Endothelial cell of umbilical vein (primary cell): ENCODE measurements around the gene YTHDC1. TPM values are rescaled to one million over a fixed set of nuclear protein-coding genes. Genes with fewer than 3 reads are reported as not detected.

Source experiments
- BruUV-seq: library from RNA; stranded (reverse); fragments of 400-500 nt; replicated peaks from 2 replicates; lab custom pipeline; 2021; lab: Mats Ljungman, UMichigan
- CTCF ChIA-PET: fragments of 300-600, 350-600 bp; sonication (Branson Sonifier 250); formaldehyde crosslinking; loops from one replicate; lab custom pipeline; 2021; ENCODE audit warnings: antibody characterized with exemption, inconsistent platforms; lab: Charles Lee
- POLR2A ChIA-PET: fragments of 300-600, 350-600 bp; sonication (Branson Sonifier 250); formaldehyde crosslinking; loops from one replicate; lab custom pipeline; 2021; ENCODE audit warnings: antibody characterized with exemption, inconsistent platforms; lab: Charles Lee
- DNase-seq: peaks from one replicate; pipeline ENCODE4 v3.0.0-alpha.2; 2011; ENCODE audit warnings: low read depth, low spot score
- FAIRE-seq: peaks from 2 replicates; lab custom pipeline; 2011; peaks lifted over from hg19 to GRCh38; lab: Jason Lieb, UNC
- H2AFZ ChIP-seq: 2 replicates; pipeline ENCODE4 v1.6.0; 2012; ENCODE audit warnings: low read depth, low read length, control low read depth, inconsistent platforms
- H3K27ac ChIP-seq: 2 replicates; pipeline ENCODE4 v1.5.1; 2011; ENCODE audit warnings: low read depth, mild to moderate bottlenecking, control low read depth, low read length, moderate library complexity; ENCODE audit not compliant: insufficient read depth
- H3K27me3 ChIP-seq, 2 experiments: 2 replicates each; pipeline versions ENCODE4 v1.6.0 to v1.6.1; 2011; ENCODE audit warnings: low read length in 2 of 2, mixed read lengths in 1 of 2; ENCODE audit not compliant: control insufficient read depth in 2 of 2, insufficient read depth in 2 of 2
- H3K36me3 ChIP-seq, 2 experiments: 2 replicates in 1 of 2; 3 replicates in 1 of 2; pipeline ENCODE4 v1.5.1; 2011; ENCODE audit warnings: low read length in 2 of 2, mild to moderate bottlenecking in 1 of 2, moderate library complexity in 1 of 2; ENCODE audit not compliant: control insufficient read depth in 2 of 2, insufficient read depth in 2 of 2; ENCODE audit errors: extremely low read depth in 1 of 2
- H3K4me1 ChIP-seq: 3 replicates; pipeline ENCODE4 v1.5.1; 2011; ENCODE audit warnings: mild to moderate bottlenecking, low read length; ENCODE audit not compliant: control insufficient read depth, insufficient read depth; ENCODE audit errors: extremely low read depth
- H3K4me2 ChIP-seq: 2 replicates; pipeline ENCODE4 v1.6.1; 2011; ENCODE audit warnings: low read length, control low read depth, mixed read lengths; ENCODE audit not compliant: insufficient read depth
- H3K4me3 ChIP-seq, 3 experiments: fragments of 200-600 bp in 1 of 3; sonication (generic), shearing (Covaris generic) in 1 of 3; replicated peaks in 1 of 3; 2 replicates each; pipeline ENCODE4 v1.5.1; 2011 to 2016; ENCODE audit warnings: control low read depth in 3 of 3, low read length in 3 of 3, mild to moderate bottlenecking in 2 of 3, inconsistent platforms in 1 of 3, low read depth in 1 of 3, moderate library complexity in 1 of 3; ENCODE audit not compliant: insufficient read depth in 1 of 3
- H3K79me2 ChIP-seq: 2 replicates; pipeline ENCODE4 v1.6.0; 2012; ENCODE audit warnings: low read length, inconsistent platforms; ENCODE audit not compliant: control insufficient read depth, insufficient read depth
- H3K9ac ChIP-seq: replicated peaks from 2 replicates; pipeline ENCODE3; 2011; ENCODE audit warnings: low read length, control low read depth; ENCODE audit not compliant: insufficient read depth; ENCODE audit errors: extremely low read depth
- H3K9me1 ChIP-seq: replicated peaks from 3 replicates; pipeline ENCODE4 v1.6.0; 2011; ENCODE audit warnings: mild to moderate bottlenecking, low read length; ENCODE audit not compliant: control insufficient read depth, insufficient read depth; ENCODE audit errors: extremely low read depth
- H3K9me3 ChIP-seq: replicated peaks from 2 replicates; pipeline ENCODE4 v1.5.1; 2012; ENCODE audit warnings: low read length, inconsistent platforms; ENCODE audit not compliant: control insufficient read depth, insufficient read depth
- H4K20me1 ChIP-seq: replicated peaks from 2 replicates; pipeline ENCODE3; 2011; ENCODE audit warnings: mild to moderate bottlenecking, low read length; ENCODE audit not compliant: control insufficient read depth, insufficient read depth; ENCODE audit errors: extremely low read depth
- EZH2 ChIP-seq: IDR thresholded peaks from 2 replicates; pipeline ENCODE4 v1.6.1; 2012; ENCODE audit warnings: borderline replicate concordance, low read depth, mild to moderate bottlenecking, moderate library complexity, low read length, inconsistent platforms; ENCODE audit not compliant: severe bottlenecking
- FOS ChIP-seq: IDR thresholded peaks from 2 replicates; pipeline ENCODE4 v1.6.1; 2011; ENCODE audit warnings: mild to moderate bottlenecking, low read length, moderate library complexity, borderline replicate concordance; ENCODE audit not compliant: insufficient read depth
- GATA2 ChIP-seq: IDR thresholded peaks from 2 replicates; pipeline ENCODE4 v1.7.0; 2011; ENCODE audit warnings: low read depth, mild to moderate bottlenecking, moderate library complexity, mixed read lengths, low read length; ENCODE audit not compliant: insufficient read length, insufficient read depth
- JUN ChIP-seq: IDR thresholded peaks from 2 replicates; pipeline ENCODE4 v1.6.1; 2011; ENCODE audit warnings: borderline replicate concordance, low read depth; ENCODE audit not compliant: insufficient read length, insufficient read depth
- MYC ChIP-seq: IDR thresholded peaks from one replicate; pipeline ENCODE4 v1.6.1; 2011; ENCODE audit warnings: mild to moderate bottlenecking, low read depth, low read length
- POLR2A ChIP-seq: IDR thresholded peaks from 2 replicates; pipeline ENCODE4 v1.6.1; 2012; ENCODE audit warnings: low read depth, mild to moderate bottlenecking, control low read depth, low read length
- POLR2AphosphoS5 ChIP-seq: IDR thresholded peaks from 2 replicates; pipeline ENCODE4 v1.6.1; 2012; ENCODE audit warnings: low read depth, mild to moderate bottlenecking, control low read depth, low read length, moderate library complexity; ENCODE audit not compliant: insufficient read depth
- dilution Hi-C: fragments of 300-500 bp; cut with MboI; formaldehyde crosslinking; loops from one replicate; pipeline ENCODE4 v1.15.0; 2019; ENCODE audit warnings: low sequenced_read_pairs; ENCODE audit not compliant: extremely low pct_ligation_motif_present
- intact Hi-C: fragments of 100-400 bp; cut with micrococcal nuclease; formaldehyde crosslinking; loops from one replicate; pipeline ENCODE4 v1.10.0; 2022
- polyA plus RNA-seq, 4 experiments: library from polyadenylated mRNA; depleted of rRNA in 3 of 4; stranded (reverse) in 3 of 4; unstranded in 1 of 4; fragments of >200 nt; gene quantifications; 2 replicates each; pipeline versions ENCODE4 v1.2.1 to v1.2.3, GENCODE V29; 2011 to 2012; ENCODE audit warnings: missing spikeins in 1 of 4
- total RNA-seq: library from RNA; stranded (reverse); gene quantifications from 2 replicates; pipeline ENCODE4 v1.2.3, GENCODE V29; 2021
- TF ChIP-seq, protein P1 (sequence below), 2 donors: IDR thresholded peaks; 1 replicate in 1 of 2; 2 replicates in 1 of 2; pipeline ENCODE4 v1.5.1; 2011; ENCODE audit warnings: low read length in 2 of 2, mild to moderate bottlenecking in 2 of 2, moderate library complexity in 2 of 2, control low read depth in 1 of 2, inconsistent platforms in 1 of 2, low read depth in 1 of 2; ENCODE audit not compliant: insufficient read depth in 1 of 2; ENCODE audit errors: extremely low read depth in 1 of 2
- TF ChIP-seq, protein P2 (sequence below): IDR thresholded peaks from 2 replicates; pipeline ENCODE4 v1.6.1; 2011; ENCODE audit not compliant: insufficient read depth, insufficient read length

The YTHDC1 gene
- total and polyA plus RNA-seq, 2 donors (not counting 3 experiments of a cell fraction or from before 2014, with no cell fraction given), result 17.8 to 60.4 TPM

DNA sequence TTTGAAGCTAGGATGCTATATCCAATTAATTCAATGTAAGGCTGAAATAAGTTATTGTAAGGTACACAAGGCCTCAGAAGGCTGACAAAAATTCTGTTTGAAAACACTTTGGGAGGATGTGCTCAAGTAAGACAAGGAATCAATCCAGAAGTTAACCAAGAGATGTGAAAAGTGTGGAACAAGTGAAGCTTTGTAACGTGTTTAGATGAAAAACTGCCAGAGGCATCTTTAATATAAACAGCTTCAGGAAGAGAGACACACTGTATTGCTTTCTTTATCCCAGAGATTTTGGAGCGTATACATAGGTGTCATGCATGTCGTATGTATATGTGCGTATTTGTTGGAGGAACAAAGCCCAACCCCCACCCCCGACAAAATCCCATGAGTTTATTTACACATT lies 28.3 kb upstream of the YTHDC1 start:
- H3K9ac ChIP-seq, result no peak overlapping the region
- no peak overlapping the region for H3K4me3 ChIP-seq
- H3K9me3 ChIP-seq, result no peaks in the 10 kb centered on the region
- no peaks in the 10 kb centered on the region for H4K20me1 ChIP-seq
- H3K4me2 ChIP-seq, result no peak overlapping the region
- intact Hi-C loops, result loop anchor here (5.0 kb wide), 1 partner anchor 391 kb away; no protein-coding TSS in a partner anchor
- ChIA-PET CTCF (interaction anchor here (5.5 kb wide), 1 partner anchor 105 kb away, joined by 168 read pairs; no protein-coding TSS in a partner anchor), POLR2A (no interaction called here)
- no peak overlapping the region for H3K27ac ChIP-seq
- no peaks in the 10 kb centered on the region for H3K79me2 ChIP-seq
- no peaks in the 10 kb centered on the region for H3K36me3 ChIP-seq
- no peak for DNase-seq
- no TSS peak for BruUV-seq
- H2AFZ ChIP-seq, result no peak overlapping the region
- TF ChIP-seq FOS, result no peak
- no peak for TF ChIP-seq POLR2A
- TF ChIP-seq, protein P1, sequence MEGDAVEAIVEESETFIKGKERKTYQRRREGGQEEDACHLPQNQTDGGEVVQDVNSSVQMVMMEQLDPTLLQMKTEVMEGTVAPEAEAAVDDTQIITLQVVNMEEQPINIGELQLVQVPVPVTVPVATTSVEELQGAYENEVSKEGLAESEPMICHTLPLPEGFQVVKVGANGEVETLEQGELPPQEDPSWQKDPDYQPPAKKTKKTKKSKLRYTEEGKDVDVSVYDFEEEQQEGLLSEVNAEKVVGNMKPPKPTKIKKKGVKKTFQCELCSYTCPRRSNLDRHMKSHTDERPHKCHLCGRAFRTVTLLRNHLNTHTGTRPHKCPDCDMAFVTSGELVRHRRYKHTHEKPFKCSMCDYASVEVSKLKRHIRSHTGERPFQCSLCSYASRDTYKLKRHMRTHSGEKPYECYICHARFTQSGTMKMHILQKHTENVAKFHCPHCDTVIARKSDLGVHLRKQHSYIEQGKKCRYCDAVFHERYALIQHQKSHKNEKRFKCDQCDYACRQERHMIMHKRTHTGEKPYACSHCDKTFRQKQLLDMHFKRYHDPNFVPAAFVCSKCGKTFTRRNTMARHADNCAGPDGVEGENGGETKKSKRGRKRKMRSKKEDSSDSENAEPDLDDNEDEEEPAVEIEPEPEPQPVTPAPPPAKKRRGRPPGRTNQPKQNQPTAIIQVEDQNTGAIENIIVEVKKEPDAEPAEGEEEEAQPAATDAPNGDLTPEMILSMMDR (IDR thresholded peaks at IDR 0.05; ENCODE audit: extremely low read depth in 1 of 2, insufficient read depth in 1 of 2, low read depth in 1 of 2, low read length in 2 of 2), result no peak
- TF ChIP-seq POLR2AphosphoS5, result no peak
- TF ChIP-seq JUN, result no peak
- TF ChIP-seq GATA2, result no peak
- no peak for TF ChIP-seq MYC
- TF ChIP-seq, protein P2, sequence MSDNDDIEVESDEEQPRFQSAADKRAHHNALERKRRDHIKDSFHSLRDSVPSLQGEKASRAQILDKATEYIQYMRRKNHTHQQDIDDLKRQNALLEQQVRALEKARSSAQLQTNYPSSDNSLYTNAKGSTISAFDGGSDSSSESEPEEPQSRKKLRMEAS, result no peak
- TF ChIP-seq EZH2, result no peak
- no peak for FAIRE-seq
- no peaks in the 10 kb centered on the region for H3K9me1 ChIP-seq
- dilution Hi-C loops, result no loop called here
- H3K27me3 ChIP-seq, result peaks cover 0 to 15% of the 10 kb centered on the region in 2 experiments
- H3K4me1 ChIP-seq, result no peaks in the 10 kb centered on the region
